Stimulated activated CD4-positive, alpha-beta T cell treated with anti-CD3 and anti-CD28 coated beads, TNF-alpha, amount 100 ng/mL, for 4 hours (primary cell): ENCODE data around the gene RALY.

Source experiments
- DNase-seq, 3 experiments: peaks; one replicate each; pipeline ENCODE4 v3.0.0-alpha.2; 2020; ENCODE audit warnings: low read depth in 3 of 3

The RALY gene

DNA sequence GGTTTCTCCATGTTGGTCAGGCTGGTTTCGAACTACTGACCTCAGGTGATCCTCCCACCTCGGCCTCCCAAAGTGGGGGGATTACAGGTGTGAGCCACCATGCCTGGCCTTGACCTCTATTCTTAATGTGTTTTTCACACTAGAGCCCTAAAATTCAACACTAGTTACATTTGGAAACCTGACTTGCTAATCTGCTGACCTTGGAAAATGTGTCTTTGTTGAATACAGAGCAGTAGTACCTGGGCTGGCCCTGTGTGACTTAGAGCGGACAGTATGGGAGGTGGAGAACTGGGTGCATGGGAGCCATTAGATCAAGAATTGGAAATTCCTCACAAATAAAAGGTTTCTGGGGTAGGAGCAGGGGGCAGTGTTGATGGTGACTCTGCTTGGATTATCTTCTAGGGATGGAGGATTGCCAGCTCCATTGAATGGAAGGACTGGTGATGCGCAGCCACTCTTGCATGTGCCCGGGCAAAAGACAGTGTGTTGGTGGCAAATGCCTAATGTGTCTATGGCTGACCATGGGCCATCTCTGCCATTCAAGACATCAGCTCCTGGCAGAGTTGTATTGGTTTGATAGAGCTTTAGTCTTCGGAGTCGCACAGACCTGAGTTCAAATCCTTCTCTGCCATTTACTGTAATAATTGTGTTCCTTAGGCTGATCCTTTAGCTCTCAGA, 53.4 kb downstream of the RALY start:
- no peak for DNase-seq

DNA sequence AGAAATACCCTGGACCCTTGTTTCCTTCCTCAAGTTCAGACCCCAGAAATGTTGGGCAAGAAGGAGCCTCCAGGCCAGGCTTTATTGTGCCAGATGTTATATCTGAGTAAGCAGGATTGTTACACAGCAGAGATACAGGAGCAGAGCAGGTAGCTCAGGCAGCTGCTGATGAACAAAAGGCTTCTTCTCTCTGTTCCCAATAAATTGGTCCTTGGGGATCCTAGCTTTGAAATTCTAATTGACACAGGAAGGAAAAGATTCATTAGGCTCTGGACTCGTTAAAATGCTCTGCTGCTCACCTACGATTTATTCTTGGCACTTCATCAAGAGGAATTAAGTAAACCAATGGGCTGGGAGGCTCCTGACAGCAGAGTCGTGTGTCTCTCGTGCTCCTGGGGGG, 54.2 kb downstream of the RALY start:
- DNase-seq, result no peak

DNA sequence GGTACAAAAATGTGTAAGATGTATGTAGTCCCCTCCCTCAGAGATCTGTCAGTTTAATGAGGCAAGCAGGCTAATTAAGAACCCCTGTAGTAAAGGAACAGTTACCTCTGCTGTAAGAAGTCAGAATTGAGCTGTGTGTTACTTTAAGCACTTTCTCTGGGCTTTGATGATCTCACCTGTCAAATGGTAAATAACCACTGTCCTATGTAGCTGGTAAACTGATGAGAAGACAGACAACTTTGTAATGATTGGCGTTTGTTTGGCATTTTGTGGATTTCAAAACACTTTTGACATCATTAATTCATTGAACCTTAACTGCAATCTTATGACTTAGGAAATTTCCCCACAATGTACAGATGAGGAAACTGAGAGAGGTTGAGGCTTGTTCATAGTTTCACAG, 55.7 kb downstream of the RALY start:
- DNase-seq, result no peak

DNA sequence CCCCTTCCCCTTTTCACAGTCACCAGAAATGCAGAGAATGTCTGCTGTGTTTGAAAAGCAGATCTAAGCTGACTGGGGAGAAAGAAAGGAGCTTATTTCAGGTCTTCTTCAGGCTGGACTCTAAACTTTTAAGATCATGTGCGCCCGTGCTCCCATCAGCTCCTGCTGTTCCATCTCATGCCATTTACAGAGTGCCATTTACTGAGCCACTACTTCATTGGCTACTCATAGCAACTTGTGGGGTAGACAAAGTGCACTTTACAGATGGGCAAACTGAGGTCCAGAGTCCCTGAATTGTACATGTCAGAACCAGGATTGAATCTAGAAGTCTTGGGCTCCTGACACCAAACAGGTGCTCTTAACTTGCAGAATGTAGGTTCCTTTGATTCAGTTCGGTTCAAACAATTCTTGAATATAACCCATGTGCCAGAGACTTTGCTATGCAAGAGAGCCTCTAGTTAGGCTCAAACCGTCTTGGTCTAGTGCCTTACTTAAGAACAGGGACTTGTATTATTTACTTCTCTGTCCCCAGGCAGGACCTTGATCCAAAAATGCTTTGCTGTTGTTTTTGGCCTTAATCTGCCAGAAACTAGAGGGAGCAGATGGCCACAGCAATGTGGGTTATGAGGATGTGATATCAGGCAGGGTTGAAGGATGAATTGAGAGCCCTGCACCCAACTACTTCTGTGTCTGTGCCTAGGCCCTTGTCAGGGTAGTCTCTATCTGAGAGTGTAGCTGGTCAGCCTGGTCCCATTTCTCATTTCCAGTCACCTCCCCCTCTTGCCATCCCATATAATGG, 56.4 kb downstream of the RALY start:
- no peak for DNase-seq

DNA sequence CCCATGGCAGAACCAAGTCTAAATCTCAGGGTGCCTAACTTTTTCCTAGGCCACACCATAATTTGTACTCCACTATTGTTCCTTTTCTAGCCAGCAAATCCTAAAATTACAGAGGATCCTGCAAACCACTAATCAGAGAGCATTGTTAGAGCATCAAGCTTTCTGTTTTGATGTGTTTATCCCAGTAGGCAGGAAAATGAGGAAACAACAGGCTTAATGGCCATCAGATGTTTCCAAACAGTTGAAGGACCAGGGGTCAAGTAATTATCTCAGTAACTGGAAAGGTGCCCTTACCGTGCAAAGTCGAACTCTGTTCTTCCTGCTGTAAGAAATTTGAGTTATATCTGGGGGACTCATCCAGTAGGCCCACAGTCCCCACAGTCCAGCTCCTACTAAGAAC, 58.7 kb downstream of the RALY start:
- DNase-seq, result no peak

GRCh38 chr20:34055290-34055689, 61.6 kb downstream of the RALY start:
- DNase-seq, result no peak

GRCh38 chr20:34058831-34059230, 65.1 kb downstream of the RALY start:
- DNase-seq, result no peak

DNA sequence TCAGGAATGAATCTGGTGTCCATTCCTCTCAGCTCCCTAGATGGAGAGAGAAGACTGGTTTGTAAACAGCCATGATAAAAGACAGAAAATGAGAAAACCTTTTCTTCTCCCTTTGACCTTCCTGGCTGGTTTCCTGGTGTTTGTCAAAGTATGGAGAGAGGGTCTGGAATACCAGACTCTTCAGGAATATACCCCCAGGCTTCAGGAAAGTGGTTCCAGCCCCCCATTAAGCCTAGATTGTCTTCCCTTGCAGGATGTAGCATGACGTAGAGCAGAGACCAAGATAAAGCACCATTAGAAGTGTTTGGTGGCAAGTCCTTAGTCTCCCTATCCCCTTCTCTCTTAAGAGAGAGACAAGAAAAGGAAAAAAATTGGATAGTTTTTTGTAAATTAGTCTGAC, 67.3 kb downstream of the RALY start:
- no peak for DNase-seq

DNA sequence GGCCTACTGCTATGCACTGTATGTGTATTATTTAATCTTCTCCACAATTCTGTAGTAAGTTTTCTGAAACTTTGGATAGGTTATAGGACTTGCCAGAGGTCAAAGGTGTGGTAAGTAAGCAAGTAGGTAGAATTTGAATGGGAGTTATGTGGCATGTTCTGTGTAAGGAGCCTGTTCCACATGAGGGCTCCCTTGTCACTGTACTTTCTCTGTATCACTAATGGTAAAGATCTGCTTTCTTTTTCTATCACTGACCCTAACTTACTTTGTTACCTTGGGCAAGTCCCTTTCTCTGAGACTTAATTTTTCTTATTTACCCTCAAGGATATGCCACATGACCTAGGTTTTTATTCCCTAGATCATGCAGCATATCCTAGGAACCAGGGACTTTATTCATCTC, 68.0 kb downstream of the RALY start:
- no peak for DNase-seq

- DNase-seq, result no peak
These were observed 69.1 kb downstream of the RALY start for GRCh38 chr20:34062570-34063482.

DNA sequence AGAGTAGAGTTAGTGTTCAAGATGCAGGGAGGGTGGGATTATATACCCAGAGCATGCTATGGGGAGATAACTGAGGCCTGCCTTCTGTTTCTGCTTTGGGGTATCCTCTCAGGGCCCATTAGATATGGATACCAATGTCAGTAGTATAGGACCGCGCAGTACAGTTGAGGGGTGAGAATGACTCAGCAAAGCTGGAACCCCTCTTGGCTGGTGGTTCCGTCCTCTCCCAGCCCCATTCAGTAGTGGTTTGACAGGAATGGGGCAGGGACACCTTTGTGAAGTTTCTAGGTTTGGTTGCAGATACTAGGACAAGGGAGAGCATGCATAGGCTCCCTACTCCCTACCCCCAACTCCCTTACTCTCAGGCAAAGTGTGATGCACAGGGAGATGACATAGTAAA, 70.6 kb downstream of the RALY start:
- no peak for DNase-seq

DNA sequence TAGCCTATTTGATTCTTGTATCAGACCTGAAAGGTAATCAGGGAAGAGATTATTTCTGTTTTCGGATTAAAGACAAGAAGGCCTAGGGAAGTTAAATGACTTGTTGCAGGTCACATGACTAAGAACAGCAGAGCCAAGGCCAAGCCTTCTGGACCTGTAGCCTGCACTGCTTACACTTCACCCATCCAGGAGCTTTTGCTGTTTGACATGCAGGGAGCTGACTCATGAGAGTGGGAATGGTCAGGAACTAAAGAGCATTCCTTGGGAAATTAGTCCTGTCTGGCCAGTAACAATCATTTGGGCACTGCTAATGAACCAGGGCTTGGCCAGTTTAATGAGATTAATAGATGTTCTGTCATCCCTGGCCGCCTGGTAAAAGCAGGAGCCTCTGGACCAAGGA, 71.5 kb downstream of the RALY start:
- no peak for DNase-seq

GRCh38 chr20:34066476-34067090, 72.9 kb downstream of the RALY start:
- DNase-seq, result no peak

- DNase-seq, result no peak
These were observed 74.3 kb downstream of the RALY start for GRCh38 chr20:34068001-34068400.

DNA sequence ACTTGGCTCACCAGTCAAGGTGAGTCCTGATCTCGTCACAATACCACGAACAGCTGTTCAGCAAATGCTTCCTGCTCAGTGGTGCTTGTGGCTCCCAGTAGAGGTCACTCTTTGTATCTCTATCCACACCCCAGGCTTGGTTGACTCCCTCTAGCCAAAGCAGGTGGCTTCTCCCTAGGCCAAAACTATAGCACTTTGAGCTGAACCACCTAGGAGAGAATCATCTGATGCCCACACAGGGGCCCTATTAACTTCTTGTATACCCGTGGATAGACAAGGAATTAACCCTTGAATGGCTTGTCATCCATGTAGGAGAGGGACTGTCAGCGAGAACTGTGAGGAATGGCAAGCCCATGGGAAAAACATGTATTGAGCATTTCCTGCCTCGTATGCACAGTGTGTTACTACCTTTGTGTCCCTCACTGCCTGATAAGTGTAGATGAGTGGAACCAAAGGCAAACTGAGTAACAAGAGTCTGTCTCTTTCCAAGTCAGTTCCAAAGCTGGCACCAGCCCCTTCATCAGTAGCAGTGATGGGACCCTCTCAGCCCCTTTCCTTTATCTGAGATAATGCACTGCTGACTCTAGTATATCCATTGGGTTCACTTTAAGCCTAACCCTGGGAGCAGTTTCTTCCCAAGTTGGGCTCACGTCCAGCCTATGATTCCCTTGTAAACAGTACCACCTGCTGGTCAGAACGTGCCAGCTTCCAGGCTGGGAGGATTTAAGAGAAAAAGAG, 75.8 kb downstream of the RALY start:
- peak; percentile 15 to 24 (median 19) for DNase-seq

GRCh38 chr20:34070079-34070439, 76.3 kb downstream of the RALY start:
- no peak for DNase-seq

DNA sequence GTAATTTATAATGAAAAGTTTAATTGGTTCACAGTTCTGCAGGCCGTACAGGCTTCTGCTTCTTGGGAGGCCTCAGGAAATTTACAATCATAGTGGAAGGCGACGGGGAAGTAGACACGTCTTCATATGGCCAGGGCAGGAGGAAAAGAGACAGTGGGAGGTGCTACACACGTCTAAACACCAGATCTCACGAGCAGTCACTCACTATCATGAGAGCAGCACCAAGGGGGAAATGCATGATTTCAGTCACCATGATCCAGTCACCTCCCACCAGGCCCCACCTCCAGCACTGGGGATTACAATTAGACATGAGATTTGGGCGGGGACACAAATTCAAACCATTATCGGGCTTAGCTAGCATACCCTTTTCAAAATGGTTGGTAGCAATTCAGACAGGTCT, 77.1 kb downstream of the RALY start:
- DNase-seq, result no peak

DNA sequence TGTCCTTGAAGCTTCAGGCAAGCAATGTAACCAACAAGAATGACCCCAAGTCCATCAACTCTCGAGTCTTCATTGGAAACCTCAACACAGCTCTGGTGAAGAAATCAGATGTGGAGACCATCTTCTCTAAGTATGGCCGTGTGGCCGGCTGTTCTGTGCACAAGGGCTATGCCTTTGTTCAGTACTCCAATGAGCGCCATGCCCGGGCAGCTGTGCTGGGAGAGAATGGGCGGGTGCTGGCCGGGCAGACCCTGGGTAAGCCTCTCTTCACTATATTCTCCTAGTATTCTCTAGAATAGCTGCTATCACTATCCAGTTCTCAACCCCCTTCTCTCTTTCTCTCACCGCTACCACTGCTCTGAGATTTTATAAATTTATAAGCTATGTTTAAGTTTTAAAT, 78.4 kb downstream of the RALY start:
- DNase-seq, result no peak

DNA sequence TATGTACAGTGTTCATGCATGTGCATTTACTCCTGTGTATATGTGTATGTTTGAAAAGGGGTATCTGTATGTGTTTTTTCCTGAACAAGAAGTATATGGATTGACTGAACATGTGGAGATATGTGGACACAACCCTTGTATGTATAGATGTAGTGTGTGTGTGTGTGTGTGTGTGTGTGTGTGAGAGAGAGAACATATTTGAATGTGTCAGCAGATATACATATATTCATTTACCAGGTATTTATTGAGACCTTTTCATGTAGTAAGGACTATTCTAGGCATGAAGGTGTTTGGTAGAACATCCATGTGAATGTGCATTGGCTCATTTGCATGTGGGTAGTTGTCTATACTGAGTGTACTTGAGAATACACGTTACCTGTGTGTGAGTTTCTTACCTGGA, 79.1 kb downstream of the RALY start:
- no peak for DNase-seq

GRCh38 chr20:34074101-34074760, 80.5 kb downstream of the RALY start:
- DNase-seq, result no peak

- DNase-seq, result no peak
These were observed 81.9 kb downstream of the RALY start for GRCh38 chr20:34075647-34076046.
